H1 (cell line): Measurements from ENCODE around the gene CADPS. TPM values are rescaled to one million over a fixed set of nuclear protein-coding genes. Genes with fewer than 3 reads are reported as not detected.

Experiments
- CTCF ChIA-PET: fragments of 300-600 bp; sonication (Branson Sonifier 250); formaldehyde crosslinking; loops from one replicate; lab custom pipeline; 2021; ENCODE audit not compliant: partially characterized antibody; lab: Charles Lee
- POLR2A ChIA-PET: fragments of 300-600 bp; sonication (Branson Sonifier 250); formaldehyde crosslinking; loops from one replicate; lab custom pipeline; 2021; ENCODE audit warnings: inconsistent platforms; ENCODE audit not compliant: partially characterized antibody; lab: Charles Lee
- DNase-seq, 2 experiments: peaks; one replicate each; pipeline versions ENCODE4 v3.0.0 to v3.0.0-alpha.2; 2010 to 2022; ENCODE audit warnings: low spot score in 2 of 2, low read depth in 1 of 2, mixed read lengths in 1 of 2
- FAIRE-seq: peaks from 2 replicates; lab custom pipeline; 2011; peaks lifted over from hg19 to GRCh38; lab: Jason Lieb, UNC
- H2AFZ ChIP-seq: 2 replicates; pipeline ENCODE4 v1.8.1; 2012; ENCODE audit warnings: low read length, inconsistent platforms
- H2AK5ac ChIP-seq: 2 replicates; pipeline ENCODE4 v1.6.1; 2013; ENCODE audit warnings: low read depth, low read length
- H2BK120ac ChIP-seq: replicated peaks from 2 replicates; pipeline ENCODE3; 2013; ENCODE audit warnings: low read depth, low read length, inconsistent platforms
- H2BK12ac ChIP-seq: 2 replicates; pipeline ENCODE4 v1.6.1; 2013; ENCODE audit warnings: low read depth, low read length
- H2BK15ac ChIP-seq: 2 replicates; pipeline ENCODE4 v1.6.1; 2013; ENCODE audit warnings: low read length
- H2BK20ac ChIP-seq: 2 replicates; pipeline ENCODE4 v1.6.1; 2013; ENCODE audit warnings: low read length
- H2BK5ac ChIP-seq: 2 replicates; pipeline ENCODE4 v1.6.1; 2013; ENCODE audit warnings: low read depth, low read length
- H3K14ac ChIP-seq: 2 replicates; pipeline ENCODE4 v1.6.1; 2013; ENCODE audit warnings: inconsistent platforms; ENCODE audit not compliant: insufficient read length
- H3K18ac ChIP-seq: 2 replicates; pipeline ENCODE4 v1.6.1; 2013; ENCODE audit warnings: low read length; ENCODE audit errors: extremely low read depth
- H3K23ac ChIP-seq: 2 replicates; pipeline ENCODE4 v1.6.1; 2013; ENCODE audit warnings: inconsistent platforms; ENCODE audit not compliant: insufficient read length
- H3K23me2 ChIP-seq: 2 replicates; pipeline ENCODE4 v1.6.1; 2013; ENCODE audit warnings: low read depth, low read length
- H3K27ac ChIP-seq: 2 replicates; pipeline ENCODE4 v1.6.1; 2011; ENCODE audit warnings: low read depth, low read length, inconsistent platforms
- H3K27me3 ChIP-seq, 4 experiments: replicated peaks in 1 of 4; 1 replicate in 1 of 4; 2 replicates in 3 of 4; pipeline versions ENCODE4 v1.6.1 to v1.8.1; 2011 to 2013; ENCODE audit warnings: low read length in 3 of 4, mild to moderate bottlenecking in 3 of 4, inconsistent platforms in 2 of 4, mixed read lengths in 2 of 4, moderate library complexity in 1 of 4; ENCODE audit not compliant: control insufficient read depth in 3 of 4, insufficient read depth in 3 of 4; ENCODE audit errors: extremely low read depth in 1 of 4
- H3K36me3 ChIP-seq, 4 experiments: 2 replicates each; pipeline versions ENCODE4 v1.6.1 to v1.8.1; 2011 to 2013; ENCODE audit warnings: mild to moderate bottlenecking in 4 of 4, low read length in 3 of 4, moderate library complexity in 2 of 4, control low read depth in 1 of 4, inconsistent platforms in 1 of 4; ENCODE audit not compliant: insufficient read depth in 4 of 4, control insufficient read depth in 2 of 4
- H3K4ac ChIP-seq: replicated peaks from 2 replicates; pipeline ENCODE3; 2013; ENCODE audit warnings: low read length, low read depth, mixed read lengths, inconsistent platforms; ENCODE audit not compliant: insufficient read length
- H3K4me1 ChIP-seq, 4 experiments: replicated peaks in 1 of 4; 1 replicate in 1 of 4; 2 replicates in 3 of 4; pipeline versions ENCODE4 v1.6.1 to v1.8.1; 2011 to 2013; ENCODE audit warnings: low read length in 3 of 4, inconsistent platforms in 2 of 4, mixed read lengths in 1 of 4; ENCODE audit not compliant: insufficient read depth in 4 of 4, control insufficient read depth in 3 of 4
- H3K4me2 ChIP-seq, 2 experiments: 2 replicates each; pipeline versions ENCODE4 v1.6.1 to v1.8.1; 2011 to 2013; ENCODE audit warnings: low read depth in 2 of 2, low read length in 2 of 2, control low read depth in 1 of 2, inconsistent platforms in 1 of 2, mild to moderate bottlenecking in 1 of 2; ENCODE audit not compliant: insufficient read depth in 1 of 2
- H3K4me3 ChIP-seq, 4 experiments: fragments of 200-600, 300-600 bp in 1 of 4; sonication (generic), shearing (Covaris generic), sonication (Bioruptor Twin) in 1 of 4; 2 replicates each; pipeline versions ENCODE4 v1.5.1 to v1.8.1; 2011 to 2016; ENCODE audit warnings: low read length in 4 of 4, low read depth in 3 of 4, control low read depth in 2 of 4, inconsistent platforms in 2 of 4, mild to moderate bottlenecking in 2 of 4, mixed read lengths in 1 of 4, moderate library complexity in 1 of 4; ENCODE audit not compliant: insufficient read depth in 2 of 4; ENCODE audit errors: extremely low read depth in 1 of 4
- H3K56ac ChIP-seq: replicated peaks from 2 replicates; pipeline ENCODE3; 2013; ENCODE audit warnings: low read depth, mild to moderate bottlenecking, mixed read lengths, low read length, inconsistent platforms; ENCODE audit not compliant: insufficient read length
- H3K79me1 ChIP-seq: 2 replicates; pipeline ENCODE4 v1.6.1; 2013; ENCODE audit warnings: low read depth, low read length, control low read depth
- H3K79me2 ChIP-seq, 2 experiments: 2 replicates each; pipeline versions ENCODE4 v1.6.1 to v1.8.1; 2012 to 2013; ENCODE audit warnings: low read length in 2 of 2, mild to moderate bottlenecking in 2 of 2, inconsistent platforms in 1 of 2; ENCODE audit not compliant: insufficient read depth in 2 of 2, control insufficient read depth in 1 of 2
- H3K9ac ChIP-seq, 4 experiments: replicated peaks in 1 of 4; 1 replicate in 1 of 4; 2 replicates in 3 of 4; pipeline versions ENCODE4 v1.6.1 to v1.8.1; 2011 to 2013; ENCODE audit warnings: low read depth in 3 of 4, low read length in 3 of 4, control low read depth in 2 of 4, mild to moderate bottlenecking in 2 of 4, moderate library complexity in 2 of 4, inconsistent platforms in 1 of 4; ENCODE audit errors: extremely low read depth in 1 of 4
- H3K9me3 ChIP-seq, 2 experiments: 2 replicates each; pipeline versions ENCODE4 v1.6.1 to v1.8.1; 2012 to 2013; ENCODE audit warnings: mild to moderate bottlenecking in 2 of 2, moderate library complexity in 2 of 2, control low read depth in 1 of 2, inconsistent platforms in 1 of 2, low read depth in 1 of 2, low read length in 1 of 2, mixed read lengths in 1 of 2; ENCODE audit not compliant: insufficient read depth in 2 of 2
- H4K20me1 ChIP-seq, 2 experiments: replicated peaks in 1 of 2; 2 replicates each; pipeline versions ENCODE3 to v1.8.1; 2011 to 2013; ENCODE audit warnings: inconsistent platforms in 2 of 2, low read length in 2 of 2, mild to moderate bottlenecking in 1 of 2; ENCODE audit not compliant: insufficient read depth in 2 of 2, control insufficient read depth in 1 of 2
- H4K5ac ChIP-seq: 2 replicates; pipeline ENCODE4 v1.6.1; 2013; ENCODE audit warnings: low read length, low read depth, mixed read lengths, inconsistent platforms; ENCODE audit not compliant: insufficient read length
- H4K8ac ChIP-seq: 2 replicates; pipeline ENCODE4 v1.8.0; 2013; ENCODE audit warnings: mild to moderate bottlenecking, moderate library complexity, low read length, inconsistent platforms; ENCODE audit not compliant: insufficient read depth; ENCODE audit errors: extremely low read depth
- H4K91ac ChIP-seq: replicated peaks from 2 replicates; pipeline ENCODE3; 2013; ENCODE audit warnings: low read length, mixed read lengths, inconsistent platforms; ENCODE audit not compliant: insufficient read length
- BCL11A ChIP-seq, 2 experiments: IDR thresholded peaks; one replicate each; pipeline ENCODE4 v1.6.1; 2011; ENCODE audit warnings: low read depth in 2 of 2, low read length in 2 of 2, mild to moderate bottlenecking in 2 of 2
- CBX5 ChIP-seq: fragments of 300-800, 300-1000 bp; sonication (generic); IDR thresholded peaks from 2 replicates; pipeline ENCODE4 v1.7.1; 2016; ENCODE audit warnings: antibody characterized with exemption, low read length, low read depth
- EP300 ChIP-seq, 2 experiments: IDR thresholded peaks; 1 replicate in 1 of 2; 2 replicates in 1 of 2; pipeline ENCODE4 v1.6.1; 2011 to 2012; ENCODE audit warnings: low read depth in 2 of 2, low read length in 2 of 2, mild to moderate bottlenecking in 2 of 2, borderline replicate concordance in 1 of 2, inconsistent platforms in 1 of 2, moderate library complexity in 1 of 2
- GTF2F1 ChIP-seq: IDR thresholded peaks from 2 replicates; pipeline ENCODE4 v1.6.1; 2012; ENCODE audit warnings: low read depth, low read length, improper control_type of control experiment, borderline replicate concordance
- JUND ChIP-seq: IDR thresholded peaks from 2 replicates; pipeline ENCODE4 v1.6.1; 2011; ENCODE audit warnings: mild to moderate bottlenecking, improper control_type of control experiment, low read length
- KDM1A ChIP-seq: fragments of 200-600, 300-600 bp; sonication (generic); IDR thresholded peaks from 2 replicates; pipeline ENCODE4 v1.7.1; 2016; ENCODE audit warnings: mild to moderate bottlenecking, low read length, borderline replicate concordance
- MAFK ChIP-seq: IDR thresholded peaks from 2 replicates; pipeline ENCODE4 v1.6.1; 2012; ENCODE audit warnings: low read depth, mild to moderate bottlenecking, improper control_type of control experiment, low read length
- NRF1 ChIP-seq: IDR thresholded peaks from 2 replicates; pipeline ENCODE4 v1.6.1; 2011; ENCODE audit warnings: mild to moderate bottlenecking, low read depth, low read length, improper control_type of control experiment
- POLR2AphosphoS5 ChIP-seq: IDR thresholded peaks from 2 replicates; pipeline ENCODE4 v1.6.1; 2011; ENCODE audit warnings: low read depth, low read length
- RXRA ChIP-seq: IDR thresholded peaks from 2 replicates; pipeline ENCODE4 v1.6.1; 2011; ENCODE audit warnings: low read depth, mild to moderate bottlenecking, low read length, moderate library complexity; ENCODE audit not compliant: insufficient read depth
- TBP ChIP-seq: IDR thresholded peaks from 2 replicates; pipeline ENCODE4 v1.6.1; 2011; ENCODE audit warnings: low read depth, low read length, improper control_type of control experiment
- WGBS, 2 experiments: shearing (Covaris generic) in 1 of 2; methylation state at CpG; one replicate each; pipeline versions ENCODE4 v1.1.6 to v1.1.7; 2013 to 2015; ENCODE audit warnings: low lambda C conversion rate in 2 of 2, mixed read lengths in 2 of 2, inconsistent platforms in 1 of 2, low coverage in 1 of 2, missing lambda C conversion rate in 1 of 2; ENCODE audit not compliant: insufficient replicate concordance in 2 of 2, insufficient coverage in 1 of 2, insufficient read length in 1 of 2; ENCODE audit errors: extremely low coverage in 1 of 2, missing lambda C conversion rate in 1 of 2; 5-methylcytosine and 5-hydroxymethylcytosine counted together
- polyA plus RNA-seq, 7 experiments: library from polyadenylated mRNA; depleted of rRNA in 3 of 7; stranded (reverse) in 5 of 7; unstranded in 2 of 7; fragments of >200 nt in 5 of 7; fragments of 200-250 nt in 2 of 7; gene quantifications; 1 replicate in 5 of 7; 2 replicates in 1 of 7; 4 replicates in 1 of 7; pipeline versions ENCODE4 v1.2.1 to v1.2.3, GENCODE V29; 2011 to 2013; ENCODE audit warnings: missing spikeins in 2 of 7, mixed read lengths in 2 of 7
- total RNA-seq: library from RNA; stranded (reverse); fragmentation: NEBNext Ultra II Directional; extraction: Animal tissue kit (Norgen Biotek cat#: 25700); gene quantifications from 2 replicates; pipeline ENCODE4 v1.2.1, GENCODE V29; 2021
- TF ChIP-seq, protein P1 (sequence below), 3 experiments: IDR thresholded peaks; 1 replicate in 2 of 3; 2 replicates in 1 of 3; pipeline versions ENCODE4 v1.5.1 to v1.6.1; 2011; ENCODE audit warnings: low read length in 3 of 3, mild to moderate bottlenecking in 3 of 3, inconsistent platforms in 2 of 3, low read depth in 1 of 3, moderate library complexity in 1 of 3; ENCODE audit not compliant: insufficient read depth in 1 of 3; ENCODE audit errors: control extremely low read depth in 1 of 3

Gene CADPS
- total and polyA plus RNA-seq, 2 of the 8 experiments (the other 6 are each of a cell fraction or from before 2014, with no cell fraction given), result 7.1 to 10.2 TPM

GRCh38 chr3:62587579-62588031, 287.6 kb downstream of the CADPS start:
- Histone ChIP-seq H3K23me2 (no peaks in the 10 kb centered on the region), H2BK12ac (no peak overlapping the region), H2BK20ac (no peak overlapping the region), H3K79me1 (no peaks in the 10 kb centered on the region), H2AFZ (no peak overlapping the region), H3K23ac (no peak overlapping the region), H3K27me3 (no peaks in the 10 kb centered on the region), H3K9me3 (no peaks in the 10 kb centered on the region), H3K79me2 (no peaks in the 10 kb centered on the region), H3K4me2 (no peak overlapping the region), H3K14ac (no peak overlapping the region), H3K18ac (no peak overlapping the region), H4K5ac (no peak overlapping the region), H4K91ac (no peak overlapping the region), H3K4ac (no peak overlapping the region), H2BK15ac (no peak overlapping the region), H3K36me3 (no peaks in the 10 kb centered on the region), H2BK120ac (no peak overlapping the region), H3K9ac (no peak overlapping the region), H2BK5ac (no peak overlapping the region), H4K20me1 (peaks cover 0 to 2% of the 10 kb centered on the region in 2 experiments), H3K4me3 (no peak overlapping the region), H3K4me1 (peaks cover 0 to 1% (median 0%) of the 10 kb centered on the region in 4 experiments; a peak in 2 of 7 replicates), H4K8ac (no peak overlapping the region), H3K56ac (no peak overlapping the region), H3K27ac (no peak overlapping the region), H2AK5ac (no peak overlapping the region)
- FAIRE-seq (no peak), DNase-seq (no peak)
- WGBS, 2 experiments, result 95% methylated on average over 8 of the region's 8 CpGs; no CpG with 5 or more reads in 1 of the 2 experiments
- POLR2A ChIA-PET, result no interaction called here
- CTCF ChIA-PET, result interaction anchor here (1.7 to 2.1 kb wide), 2 partner anchors 12 to 27 kb away, joined by 4 read pairs; no protein-coding TSS in a partner anchor
- TF ChIP-seq CBX5 (no peak), KDM1A (no peak), MAFK (no peak), TBP (no peak), POLR2AphosphoS5 (no peak), EP300 (IDR thresholded peaks at IDR 0.05; ENCODE audit: borderline replicate concordance in 1 of 2, low read depth in 2 of 2, low read length in 2 of 2) (no peak), JUND (no peak), BCL11A (IDR thresholded peaks at IDR 0.05; ENCODE audit: low read depth in 2 of 2, low read length in 2 of 2) (no peak), GTF2F1 (no peak), RXRA (no peak), NRF1 (no peak)
- TF ChIP-seq, protein P1, sequence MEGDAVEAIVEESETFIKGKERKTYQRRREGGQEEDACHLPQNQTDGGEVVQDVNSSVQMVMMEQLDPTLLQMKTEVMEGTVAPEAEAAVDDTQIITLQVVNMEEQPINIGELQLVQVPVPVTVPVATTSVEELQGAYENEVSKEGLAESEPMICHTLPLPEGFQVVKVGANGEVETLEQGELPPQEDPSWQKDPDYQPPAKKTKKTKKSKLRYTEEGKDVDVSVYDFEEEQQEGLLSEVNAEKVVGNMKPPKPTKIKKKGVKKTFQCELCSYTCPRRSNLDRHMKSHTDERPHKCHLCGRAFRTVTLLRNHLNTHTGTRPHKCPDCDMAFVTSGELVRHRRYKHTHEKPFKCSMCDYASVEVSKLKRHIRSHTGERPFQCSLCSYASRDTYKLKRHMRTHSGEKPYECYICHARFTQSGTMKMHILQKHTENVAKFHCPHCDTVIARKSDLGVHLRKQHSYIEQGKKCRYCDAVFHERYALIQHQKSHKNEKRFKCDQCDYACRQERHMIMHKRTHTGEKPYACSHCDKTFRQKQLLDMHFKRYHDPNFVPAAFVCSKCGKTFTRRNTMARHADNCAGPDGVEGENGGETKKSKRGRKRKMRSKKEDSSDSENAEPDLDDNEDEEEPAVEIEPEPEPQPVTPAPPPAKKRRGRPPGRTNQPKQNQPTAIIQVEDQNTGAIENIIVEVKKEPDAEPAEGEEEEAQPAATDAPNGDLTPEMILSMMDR (IDR thresholded peaks at IDR 0.05; ENCODE audit: control extremely low read depth in 1 of 3, insufficient read depth in 1 of 3, low read depth in 1 of 3, low read length in 3 of 3), result no peak
